Ishikawa (cell line): ENCODE data around the gene COX6A1.

Source experiments
- EGR1 ChIP-seq: IDR thresholded peaks from 2 replicates; pipeline ENCODE4 v1.6.1; 2012
- EP300 ChIP-seq: IDR thresholded peaks from 2 replicates; pipeline ENCODE4 v1.6.1; 2012; ENCODE audit warnings: borderline replicate concordance
- NFIC ChIP-seq: IDR thresholded peaks from 2 replicates; pipeline ENCODE4 v1.6.1; 2012
- RAD21 ChIP-seq: IDR thresholded peaks from 2 replicates; pipeline ENCODE4 v1.6.1; 2012; ENCODE audit warnings: low read depth
- TAF1 ChIP-seq: IDR thresholded peaks from 2 replicates; pipeline ENCODE4 v1.6.1; 2012; ENCODE audit warnings: low read depth, mild to moderate bottlenecking
- TCF12 ChIP-seq: IDR thresholded peaks from 2 replicates; pipeline ENCODE4 v1.6.1; 2012; ENCODE audit warnings: low read depth
- ZBTB7A ChIP-seq: IDR thresholded peaks from 2 replicates; pipeline ENCODE4 v1.6.1; 2012; ENCODE audit warnings: low read depth
- TF ChIP-seq, protein P1 (sequence below): IDR thresholded peaks from 2 replicates; pipeline ENCODE4 v1.6.1; 2012; ENCODE audit warnings: low read depth, mild to moderate bottlenecking
- TF ChIP-seq, protein P2 (sequence below): IDR thresholded peaks from 2 replicates; pipeline ENCODE4 v1.6.1; 2012
- TF ChIP-seq, protein P3 (sequence below): IDR thresholded peaks from 2 replicates; pipeline ENCODE4 v1.6.1; 2012

DNA sequence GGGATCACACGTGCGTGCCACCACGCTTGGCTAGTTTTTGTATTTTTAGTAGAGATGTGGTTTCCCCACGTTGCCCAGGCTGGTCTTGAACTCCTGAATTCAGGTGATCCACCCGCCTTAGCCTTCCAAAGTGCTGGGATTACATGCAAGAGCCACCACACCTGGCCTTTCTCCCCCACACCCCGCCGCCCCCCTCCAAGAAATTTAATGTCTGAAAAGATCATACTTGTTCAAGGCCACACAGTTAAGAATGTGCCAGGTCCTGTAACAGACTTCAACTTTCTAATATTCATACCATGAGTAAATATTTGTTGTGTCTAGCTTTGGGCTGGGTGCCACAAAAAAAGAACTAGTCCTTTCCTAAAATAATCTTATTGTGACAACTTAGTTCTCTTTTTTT lies 17.4 kb downstream of the COX6A1 start:
- TF ChIP-seq TAF1 (no peak), ZBTB7A (no peak), TCF12 (no peak), EP300 (no peak), EGR1 (no peak), RAD21 (no peak), NFIC (no peak)
- TF ChIP-seq, protein P1, sequence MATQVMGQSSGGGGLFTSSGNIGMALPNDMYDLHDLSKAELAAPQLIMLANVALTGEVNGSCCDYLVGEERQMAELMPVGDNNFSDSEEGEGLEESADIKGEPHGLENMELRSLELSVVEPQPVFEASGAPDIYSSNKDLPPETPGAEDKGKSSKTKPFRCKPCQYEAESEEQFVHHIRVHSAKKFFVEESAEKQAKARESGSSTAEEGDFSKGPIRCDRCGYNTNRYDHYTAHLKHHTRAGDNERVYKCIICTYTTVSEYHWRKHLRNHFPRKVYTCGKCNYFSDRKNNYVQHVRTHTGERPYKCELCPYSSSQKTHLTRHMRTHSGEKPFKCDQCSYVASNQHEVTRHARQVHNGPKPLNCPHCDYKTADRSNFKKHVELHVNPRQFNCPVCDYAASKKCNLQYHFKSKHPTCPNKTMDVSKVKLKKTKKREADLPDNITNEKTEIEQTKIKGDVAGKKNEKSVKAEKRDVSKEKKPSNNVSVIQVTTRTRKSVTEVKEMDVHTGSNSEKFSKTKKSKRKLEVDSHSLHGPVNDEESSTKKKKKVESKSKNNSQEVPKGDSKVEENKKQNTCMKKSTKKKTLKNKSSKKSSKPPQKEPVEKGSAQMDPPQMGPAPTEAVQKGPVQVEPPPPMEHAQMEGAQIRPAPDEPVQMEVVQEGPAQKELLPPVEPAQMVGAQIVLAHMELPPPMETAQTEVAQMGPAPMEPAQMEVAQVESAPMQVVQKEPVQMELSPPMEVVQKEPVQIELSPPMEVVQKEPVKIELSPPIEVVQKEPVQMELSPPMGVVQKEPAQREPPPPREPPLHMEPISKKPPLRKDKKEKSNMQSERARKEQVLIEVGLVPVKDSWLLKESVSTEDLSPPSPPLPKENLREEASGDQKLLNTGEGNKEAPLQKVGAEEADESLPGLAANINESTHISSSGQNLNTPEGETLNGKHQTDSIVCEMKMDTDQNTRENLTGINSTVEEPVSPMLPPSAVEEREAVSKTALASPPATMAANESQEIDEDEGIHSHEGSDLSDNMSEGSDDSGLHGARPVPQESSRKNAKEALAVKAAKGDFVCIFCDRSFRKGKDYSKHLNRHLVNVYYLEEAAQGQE: no peak
- TF ChIP-seq, protein P2, sequence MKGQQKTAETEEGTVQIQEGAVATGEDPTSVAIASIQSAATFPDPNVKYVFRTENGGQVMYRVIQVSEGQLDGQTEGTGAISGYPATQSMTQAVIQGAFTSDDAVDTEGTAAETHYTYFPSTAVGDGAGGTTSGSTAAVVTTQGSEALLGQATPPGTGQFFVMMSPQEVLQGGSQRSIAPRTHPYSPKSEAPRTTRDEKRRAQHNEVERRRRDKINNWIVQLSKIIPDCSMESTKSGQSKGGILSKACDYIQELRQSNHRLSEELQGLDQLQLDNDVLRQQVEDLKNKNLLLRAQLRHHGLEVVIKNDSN: no peak
- TF ChIP-seq, protein P3, sequence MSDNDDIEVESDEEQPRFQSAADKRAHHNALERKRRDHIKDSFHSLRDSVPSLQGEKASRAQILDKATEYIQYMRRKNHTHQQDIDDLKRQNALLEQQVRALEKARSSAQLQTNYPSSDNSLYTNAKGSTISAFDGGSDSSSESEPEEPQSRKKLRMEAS: no peak
